K562 (cell line): ENCODE data around the gene CTCF. TPM values are rescaled to one million over a fixed set of nuclear protein-coding genes. Genes with fewer than 3 reads are reported as not detected.
A peak's percentile ranks its signal among the peaks of the same experiment; 100 is the strongest.

ENCODE experiments used
- ATAC-seq: fragments of 200-7000 bp; cut with Tn5 transposase; 3 replicates; pipeline ENCODE4 v1.9.1; 2020; ENCODE audit warnings: moderate library complexity
- BruUV-seq: library from RNA; stranded (reverse); fragments of 400-500 nt; replicated peaks from 2 replicates; lab custom pipeline; 2021; lab: Mats Ljungman, UMichigan
- CTCF ChIA-PET: fragments of 300-600 bp; formaldehyde crosslinking; extraction: SDS; loops from one replicate; lab custom pipeline; 2021; ENCODE audit warnings: low intra/inter-chr PET ratio; lab: Yijun Ruan, JAX
- POLR2A ChIA-PET: fragments of 300-600, 350-650 bp; sonication (Branson Sonifier 250); formaldehyde crosslinking; extraction: SDS; loops from one replicate; lab custom pipeline; 2021; ENCODE audit warnings: antibody characterized with exemption, inconsistent platforms; lab: Yijun Ruan, JAX
- DNase-seq, 4 experiments: peaks; one replicate each; pipeline versions ENCODE4 v3.0.0 to v3.0.0-alpha.2; 2011 to 2018; ENCODE audit warnings: low spot score in 3 of 4, mixed read lengths in 3 of 4; ENCODE audit errors: extremely low read depth in 1 of 4
- FAIRE-seq: peaks from 2 replicates; lab custom pipeline; 2011; peaks lifted over from hg19 to GRCh38; lab: Jason Lieb, UNC
- H2AFZ ChIP-seq: 2 replicates; pipeline ENCODE4 v1.6.0; 2011; ENCODE audit warnings: low read depth, low read length, control low read depth, inconsistent platforms
- H3K27ac ChIP-seq: fragments of 200-600 bp; 3 replicates; pipeline ENCODE4 v1.8.0; 2011; ENCODE audit warnings: low read depth, mild to moderate bottlenecking, control low read depth, inconsistent platforms, low read length, moderate library complexity, mixed read lengths; ENCODE audit errors: extremely low read depth
- H3K27me3 ChIP-seq, 2 experiments: fragments of 300-600 bp in 1 of 2; 2 replicates in 1 of 2; 3 replicates in 1 of 2; pipeline versions ENCODE4 v1.6.0 to v1.8.0; 2011; ENCODE audit warnings: inconsistent platforms in 2 of 2, low read length in 2 of 2, mild to moderate bottlenecking in 1 of 2, mixed read lengths in 1 of 2, moderate library complexity in 1 of 2; ENCODE audit not compliant: control insufficient read depth in 2 of 2, insufficient read depth in 2 of 2
- H3K36me3 ChIP-seq: fragments of 300-600 bp; 3 replicates; pipeline ENCODE4 v1.8.0; 2011; ENCODE audit warnings: mild to moderate bottlenecking, low read length, inconsistent platforms; ENCODE audit not compliant: control insufficient read depth, insufficient read depth
- H3K4me1 ChIP-seq, 2 experiments: fragments of 200-600 bp in 1 of 2; replicated peaks in 1 of 2; 2 replicates in 1 of 2; 3 replicates in 1 of 2; pipeline versions ENCODE4 v1.5.1 to v1.8.0; 2011; ENCODE audit warnings: inconsistent platforms in 2 of 2, low read length in 2 of 2, mild to moderate bottlenecking in 1 of 2, mixed read lengths in 1 of 2, moderate library complexity in 1 of 2; ENCODE audit not compliant: control insufficient read depth in 2 of 2, insufficient read depth in 2 of 2
- H3K4me2 ChIP-seq: 2 replicates; pipeline ENCODE4 v1.6.1; 2011; ENCODE audit warnings: low read length, control low read depth, inconsistent platforms, mixed read lengths; ENCODE audit not compliant: insufficient read depth
- H3K4me3 ChIP-seq: fragments of 200-600 bp; sonication (generic), shearing (Covaris generic); 2 replicates; pipeline ENCODE4 v1.5.1; 2016; ENCODE audit warnings: control low read depth, inconsistent platforms
- H3K79me2 ChIP-seq: fragments of 200-600 bp; 3 replicates; pipeline ENCODE4 v1.8.0; 2011; ENCODE audit warnings: low read length, inconsistent platforms; ENCODE audit not compliant: control insufficient read depth, insufficient read depth
- H3K9ac ChIP-seq, 2 experiments: 2 replicates each; pipeline versions ENCODE4 v1.6.0 to v1.6.1; 2011; ENCODE audit warnings: low read depth in 2 of 2, low read length in 2 of 2, control low read depth in 1 of 2, inconsistent platforms in 1 of 2, mild to moderate bottlenecking in 1 of 2, mixed read lengths in 1 of 2; ENCODE audit not compliant: insufficient read depth in 1 of 2
- H3K9me1 ChIP-seq: one replicate; pipeline ENCODE4 v1.6.0; 2011; ENCODE audit warnings: inconsistent platforms, mild to moderate bottlenecking, low read length, moderate library complexity; ENCODE audit not compliant: control insufficient read depth, insufficient read depth
- H3K9me3 ChIP-seq: replicated peaks from 2 replicates; pipeline ENCODE4 v1.5.1; 2011; ENCODE audit warnings: low read depth, low read length, inconsistent platforms; ENCODE audit not compliant: control insufficient read depth, insufficient read depth
- H4K20me1 ChIP-seq: replicated peaks from 2 replicates; pipeline ENCODE4 v1.6.1; 2011; ENCODE audit warnings: low read length, inconsistent platforms, mixed read lengths; ENCODE audit not compliant: control insufficient read depth, insufficient read depth
- MAFK ChIP-seq: IDR thresholded peaks from 2 replicates; pipeline ENCODE4 v1.6.1; 2011; ENCODE audit warnings: low read length, improper control_type of control experiment
- RBM25 ChIP-seq: fragments of 200-400 bp; formaldehyde crosslinking; IDR thresholded peaks from 2 replicates; pipeline ENCODE4 v1.6.1; 2018; ENCODE audit warnings: low read length, low read depth, moderate library complexity; ENCODE audit not compliant: severe bottlenecking
- ZFP1 ChIP-seq: fragments of 450-650 bp; formaldehyde crosslinking; IDR thresholded peaks from 2 replicates; pipeline ENCODE4 v1.4.0; 2020; ENCODE audit warnings: mild to moderate bottlenecking, mixed read lengths
- ZNF23 ChIP-seq: fragments of 250-450 bp; sonication (Bioruptor Pico); IDR thresholded peaks from 2 replicates; pipeline ENCODE4 v1.4.0; 2020; ENCODE audit warnings: mild to moderate bottlenecking
- WGBS: fragments of 100-300 bp; shearing (Covaris generic); methylation state at CpG from one replicate; pipeline ENCODE4 v1.1.6; 2016; ENCODE audit warnings: low coverage, mixed read lengths; ENCODE audit not compliant: insufficient coverage; ENCODE audit errors: missing lambda C conversion rate; 5-methylcytosine and 5-hydroxymethylcytosine counted together
- in situ Hi-C: fragments of 300-500 bp; cut with MboI; formaldehyde crosslinking; loops from 4 replicates; pipeline ENCODE4 v1.15.0; 2018; ENCODE audit warnings: inconsistent platforms, mixed read lengths
- intact Hi-C: fragments of 100-400 bp; cut with micrococcal nuclease; formaldehyde crosslinking; loops from 2 replicates; pipeline ENCODE4 v1.14.2; 2022
- polyA plus RNA-seq, 8 experiments: library from polyadenylated mRNA; depleted of rRNA in 4 of 8; stranded (reverse) in 5 of 8; unstranded in 3 of 8; fragments of >200 nt; fragmentation: Nextera tagmentation in 2 of 8; fragmentation: Illumina TruSeq in 1 of 8; extraction: Ambion mirVana in 2 of 8; extraction: Trizol in 1 of 8; gene quantifications; 2 replicates each; pipeline versions ENCODE4 v1.2.1 to v1.2.3, GENCODE V29; 2011 to 2014; ENCODE audit warnings: inconsistent platforms in 1 of 8, missing spikeins in 1 of 8
- total RNA-seq, 7 experiments: library from RNA; depleted of rRNA in 6 of 7; stranded (reverse); fragments of >200 nt in 6 of 7; fragmentation: Illumina TruSeq in 2 of 7; extraction: Trizol in 2 of 7; gene quantifications; 2 replicates each; pipeline versions ENCODE4 v1.2.1 to v1.2.3, GENCODE V29; 2011 to 2021; ENCODE audit warnings: low replicate concordance in 1 of 7
- TF ChIP-seq, protein P1 (sequence below): fragments of 450-650 bp; IDR thresholded peaks from 2 replicates; pipeline ENCODE4 v1.6.1; 2016; ENCODE audit warnings: mild to moderate bottlenecking, moderate library complexity

Gene CTCF
- total and polyA plus RNA-seq, 9 of the 15 experiments (the other 6 are each of a cell fraction or from before 2014, with no cell fraction given), result 7.8 to 49.2 (median 33.9) TPM

DNA sequence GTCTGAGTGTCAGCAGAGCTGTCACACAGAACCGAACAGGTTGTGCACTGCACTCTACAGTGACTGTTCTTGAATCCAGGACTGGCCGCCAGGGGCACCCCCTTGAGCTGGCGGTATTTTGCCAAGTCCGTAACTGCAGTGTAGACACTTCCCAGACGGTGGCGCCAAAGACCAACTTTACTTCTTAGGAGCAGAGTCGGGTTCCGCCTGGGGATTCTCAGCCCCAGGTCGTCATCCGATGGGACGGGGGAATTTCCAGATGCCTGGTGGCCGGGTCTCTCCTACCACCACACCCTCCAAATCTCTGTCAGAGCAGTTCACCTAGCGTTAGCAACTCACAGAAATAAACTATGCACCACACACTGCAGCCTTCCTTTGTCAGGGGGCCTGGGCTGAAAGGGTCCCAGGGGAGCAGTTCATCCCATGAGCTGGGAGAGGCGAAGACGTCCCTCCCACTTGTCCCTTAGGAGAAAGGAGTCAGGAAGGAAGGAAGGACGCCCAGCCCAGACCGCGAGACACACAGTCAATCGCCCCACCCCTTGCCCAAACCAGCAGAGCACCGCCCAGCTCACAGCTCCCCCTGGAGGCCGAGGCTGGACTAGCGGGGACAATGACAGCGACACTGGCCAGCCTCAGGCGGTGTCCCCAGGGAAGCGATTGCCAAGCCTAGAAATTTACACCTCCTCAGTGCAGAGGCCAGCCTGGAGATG is 41.1 kb upstream of the CTCF start (continued):
- TF ChIP-seq MAFK (peak; percentile 52; the same call in 1 of the 2 replicates), ZNF23 (no peak)

DNA sequence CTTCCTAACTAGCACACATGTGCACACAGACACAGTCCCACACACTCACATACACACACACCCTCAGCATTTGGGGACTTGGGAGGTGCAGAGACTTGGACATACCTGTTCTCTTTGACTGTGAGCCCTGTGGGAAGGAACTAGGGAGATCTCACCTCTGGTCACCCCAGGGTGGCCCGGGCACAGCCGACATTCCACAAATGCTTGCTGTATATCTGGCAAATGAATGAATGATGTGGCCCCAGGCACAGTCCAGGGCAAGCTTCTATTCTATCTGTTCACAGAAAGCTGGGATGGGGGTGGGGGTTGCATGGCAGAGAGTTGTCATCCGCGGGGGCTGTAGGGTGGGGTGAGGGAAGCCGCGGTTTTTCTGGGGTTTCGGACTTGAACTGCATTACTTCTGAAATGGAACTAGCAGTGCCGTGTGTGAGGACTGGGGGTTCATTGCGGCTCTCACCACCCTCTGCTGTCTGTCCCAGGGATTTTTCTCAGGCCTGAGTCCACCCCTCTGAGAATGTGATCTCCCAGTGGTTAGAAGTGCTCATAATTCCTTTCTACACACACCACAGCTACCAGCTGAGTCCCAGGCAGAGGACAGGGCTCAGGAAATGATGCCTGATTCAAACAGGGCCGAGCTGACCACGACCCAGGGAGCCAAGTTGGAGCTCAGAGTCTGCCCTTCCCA is 37.0 kb upstream of the CTCF start:
- H3K79me2 ChIP-seq, result peaks cover 11% of the 10 kb centered on the region; the same call in 2 of the 3 replicates
- no TSS peak for BruUV-seq
- POLR2A ChIA-PET, result interaction anchor here (0.6 to 1.9 kb wide), 4 partner anchors 11 to 36 kb away, joined by 3 to 8 read pairs (median 4); partner anchors contain the start of gene CTCF
- in situ Hi-C loops (loop anchor here (10.0 kb wide), 2 partner anchors 399 to 719 kb away; partner anchors contain the start of gene PLA2G15), intact Hi-C loops (loop anchor here (10.0 kb wide), 1 partner anchor 409 kb away; the partner anchor contains the start of genes CTRL and PSMB10)
- H3K27me3 ChIP-seq, result no peaks in the 10 kb centered on the region
- peak; percentile 35 for FAIRE-seq
- H2AFZ ChIP-seq, result no peak overlapping the region
- H3K4me2 ChIP-seq, result no peak overlapping the region
- H3K36me3 ChIP-seq, result no peaks in the 10 kb centered on the region
- peaks cover 30 to 58% of the 10 kb centered on the region in 2 experiments for H3K4me1 ChIP-seq
- DNase-seq, result no peak
- CTCF ChIA-PET, result no interaction called here
- H3K9me1 ChIP-seq, result no peaks in the 10 kb centered on the region
- H3K9ac ChIP-seq, result peak overlapping the region in 1 of 2 experiments; percentile 65; a peak in 1 of 4 replicates
- H3K27ac ChIP-seq, result no peak overlapping the region
- ATAC-seq, result no peak
- H4K20me1 ChIP-seq, result no peaks in the 10 kb centered on the region; the same call in 1 of the 2 replicates
- WGBS, result 60% methylated on average over 11 of the region's 11 CpGs
- no peak overlapping the region for H3K4me3 ChIP-seq
- no peaks in the 10 kb centered on the region for H3K9me3 ChIP-seq
- TF ChIP-seq RBM25, result no peak
- no peak for TF ChIP-seq ZFP1
- TF ChIP-seq, protein P1, sequence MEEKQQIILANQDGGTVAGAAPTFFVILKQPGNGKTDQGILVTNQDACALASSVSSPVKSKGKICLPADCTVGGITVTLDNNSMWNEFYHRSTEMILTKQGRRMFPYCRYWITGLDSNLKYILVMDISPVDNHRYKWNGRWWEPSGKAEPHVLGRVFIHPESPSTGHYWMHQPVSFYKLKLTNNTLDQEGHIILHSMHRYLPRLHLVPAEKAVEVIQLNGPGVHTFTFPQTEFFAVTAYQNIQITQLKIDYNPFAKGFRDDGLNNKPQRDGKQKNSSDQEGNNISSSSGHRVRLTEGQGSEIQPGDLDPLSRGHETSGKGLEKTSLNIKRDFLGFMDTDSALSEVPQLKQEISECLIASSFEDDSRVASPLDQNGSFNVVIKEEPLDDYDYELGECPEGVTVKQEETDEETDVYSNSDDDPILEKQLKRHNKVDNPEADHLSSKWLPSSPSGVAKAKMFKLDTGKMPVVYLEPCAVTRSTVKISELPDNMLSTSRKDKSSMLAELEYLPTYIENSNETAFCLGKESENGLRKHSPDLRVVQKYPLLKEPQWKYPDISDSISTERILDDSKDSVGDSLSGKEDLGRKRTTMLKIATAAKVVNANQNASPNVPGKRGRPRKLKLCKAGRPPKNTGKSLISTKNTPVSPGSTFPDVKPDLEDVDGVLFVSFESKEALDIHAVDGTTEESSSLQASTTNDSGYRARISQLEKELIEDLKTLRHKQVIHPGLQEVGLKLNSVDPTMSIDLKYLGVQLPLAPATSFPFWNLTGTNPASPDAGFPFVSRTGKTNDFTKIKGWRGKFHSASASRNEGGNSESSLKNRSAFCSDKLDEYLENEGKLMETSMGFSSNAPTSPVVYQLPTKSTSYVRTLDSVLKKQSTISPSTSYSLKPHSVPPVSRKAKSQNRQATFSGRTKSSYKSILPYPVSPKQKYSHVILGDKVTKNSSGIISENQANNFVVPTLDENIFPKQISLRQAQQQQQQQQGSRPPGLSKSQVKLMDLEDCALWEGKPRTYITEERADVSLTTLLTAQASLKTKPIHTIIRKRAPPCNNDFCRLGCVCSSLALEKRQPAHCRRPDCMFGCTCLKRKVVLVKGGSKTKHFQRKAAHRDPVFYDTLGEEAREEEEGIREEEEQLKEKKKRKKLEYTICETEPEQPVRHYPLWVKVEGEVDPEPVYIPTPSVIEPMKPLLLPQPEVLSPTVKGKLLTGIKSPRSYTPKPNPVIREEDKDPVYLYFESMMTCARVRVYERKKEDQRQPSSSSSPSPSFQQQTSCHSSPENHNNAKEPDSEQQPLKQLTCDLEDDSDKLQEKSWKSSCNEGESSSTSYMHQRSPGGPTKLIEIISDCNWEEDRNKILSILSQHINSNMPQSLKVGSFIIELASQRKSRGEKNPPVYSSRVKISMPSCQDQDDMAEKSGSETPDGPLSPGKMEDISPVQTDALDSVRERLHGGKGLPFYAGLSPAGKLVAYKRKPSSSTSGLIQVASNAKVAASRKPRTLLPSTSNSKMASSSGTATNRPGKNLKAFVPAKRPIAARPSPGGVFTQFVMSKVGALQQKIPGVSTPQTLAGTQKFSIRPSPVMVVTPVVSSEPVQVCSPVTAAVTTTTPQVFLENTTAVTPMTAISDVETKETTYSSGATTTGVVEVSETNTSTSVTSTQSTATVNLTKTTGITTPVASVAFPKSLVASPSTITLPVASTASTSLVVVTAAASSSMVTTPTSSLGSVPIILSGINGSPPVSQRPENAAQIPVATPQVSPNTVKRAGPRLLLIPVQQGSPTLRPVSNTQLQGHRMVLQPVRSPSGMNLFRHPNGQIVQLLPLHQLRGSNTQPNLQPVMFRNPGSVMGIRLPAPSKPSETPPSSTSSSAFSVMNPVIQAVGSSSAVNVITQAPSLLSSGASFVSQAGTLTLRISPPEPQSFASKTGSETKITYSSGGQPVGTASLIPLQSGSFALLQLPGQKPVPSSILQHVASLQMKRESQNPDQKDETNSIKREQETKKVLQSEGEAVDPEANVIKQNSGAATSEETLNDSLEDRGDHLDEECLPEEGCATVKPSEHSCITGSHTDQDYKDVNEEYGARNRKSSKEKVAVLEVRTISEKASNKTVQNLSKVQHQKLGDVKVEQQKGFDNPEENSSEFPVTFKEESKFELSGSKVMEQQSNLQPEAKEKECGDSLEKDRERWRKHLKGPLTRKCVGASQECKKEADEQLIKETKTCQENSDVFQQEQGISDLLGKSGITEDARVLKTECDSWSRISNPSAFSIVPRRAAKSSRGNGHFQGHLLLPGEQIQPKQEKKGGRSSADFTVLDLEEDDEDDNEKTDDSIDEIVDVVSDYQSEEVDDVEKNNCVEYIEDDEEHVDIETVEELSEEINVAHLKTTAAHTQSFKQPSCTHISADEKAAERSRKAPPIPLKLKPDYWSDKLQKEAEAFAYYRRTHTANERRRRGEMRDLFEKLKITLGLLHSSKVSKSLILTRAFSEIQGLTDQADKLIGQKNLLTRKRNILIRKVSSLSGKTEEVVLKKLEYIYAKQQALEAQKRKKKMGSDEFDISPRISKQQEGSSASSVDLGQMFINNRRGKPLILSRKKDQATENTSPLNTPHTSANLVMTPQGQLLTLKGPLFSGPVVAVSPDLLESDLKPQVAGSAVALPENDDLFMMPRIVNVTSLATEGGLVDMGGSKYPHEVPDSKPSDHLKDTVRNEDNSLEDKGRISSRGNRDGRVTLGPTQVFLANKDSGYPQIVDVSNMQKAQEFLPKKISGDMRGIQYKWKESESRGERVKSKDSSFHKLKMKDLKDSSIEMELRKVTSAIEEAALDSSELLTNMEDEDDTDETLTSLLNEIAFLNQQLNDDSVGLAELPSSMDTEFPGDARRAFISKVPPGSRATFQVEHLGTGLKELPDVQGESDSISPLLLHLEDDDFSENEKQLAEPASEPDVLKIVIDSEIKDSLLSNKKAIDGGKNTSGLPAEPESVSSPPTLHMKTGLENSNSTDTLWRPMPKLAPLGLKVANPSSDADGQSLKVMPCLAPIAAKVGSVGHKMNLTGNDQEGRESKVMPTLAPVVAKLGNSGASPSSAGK, result no peak
